HG02938 (cell line): ENCODE measurements around the gene MED12L.

Experiments
- ATAC-seq: cut with Tn5 transposase; IDR thresholded peaks from one replicate; pipeline ENCODE4 v1.9.1; 2021; ENCODE audit warnings: mild to moderate bottlenecking, moderate library complexity; ENCODE audit not compliant: unreplicated experiment

MED12L gene

GRCh38 chr3:151394611-151395010, 309.1 kb downstream of the MED12L start:
- ATAC-seq, result no peak

- ATAC-seq, result no peak
These were observed 310.3 kb downstream of the MED12L start for GRCh38 chr3:151395806-151396205.

GRCh38 chr3:151398895-151399294, 313.4 kb downstream of the MED12L start:
- ATAC-seq, result peak; percentile 73

- no peak for ATAC-seq
These were observed 314.9 kb downstream of the MED12L start for GRCh38 chr3:151400341-151400740.

GRCh38 chr3:151402349-151402748, 316.9 kb downstream of the MED12L start:
- no peak for ATAC-seq

- no peak for ATAC-seq
These were observed 317.8 kb downstream of the MED12L start for GRCh38 chr3:151403246-151403645.

- peak; percentile 71 for ATAC-seq
These were observed 318.9 kb downstream of the MED12L start for GRCh38 chr3:151404316-151404715.

GRCh38 chr3:151407928-151408327, 322.5 kb downstream of the MED12L start:
- no peak for ATAC-seq

GRCh38 chr3:151410891-151411559, 325.6 kb downstream of the MED12L start:
- no peak for ATAC-seq

- ATAC-seq, result no peak
These were observed 327.5 kb downstream of the MED12L start for GRCh38 chr3:151412989-151413388.

GRCh38 chr3:151415289-151415688, 329.8 kb downstream of the MED12L start:
- no peak for ATAC-seq

- no peak for ATAC-seq
These were observed 334.3 kb downstream of the MED12L start for GRCh38 chr3:151419806-151420205.

- ATAC-seq, result no peak
These were observed 336.5 kb downstream of the MED12L start for GRCh38 chr3:151421938-151422337.

GRCh38 chr3:151423091-151423490, 337.6 kb downstream of the MED12L start:
- ATAC-seq, result no peak

- peak; percentile 20 for ATAC-seq
These were observed 340.3 kb downstream of the MED12L start for GRCh38 chr3:151425627-151426340.

- ATAC-seq, result peak; percentile 88
These were observed 340.8 kb downstream of the MED12L start for GRCh38 chr3:151426341-151426657.

GRCh38 chr3:151428386-151428785, 342.9 kb downstream of the MED12L start:
- no peak for ATAC-seq

GRCh38 chr3:151430821-151431484, 345.5 kb downstream of the MED12L start:
- ATAC-seq, result no peak

- ATAC-seq, result no peak
These were observed 346.5 kb downstream of the MED12L start for GRCh38 chr3:151431940-151432339.

- ATAC-seq, result no peak
These were observed 347.3 kb downstream of the MED12L start for GRCh38 chr3:151432616-151433372.

GRCh38 chr3:151434151-151434890, 348.9 kb downstream of the MED12L start:
- no peak for ATAC-seq
